Measurements from ENCODE around the gene ANTXR1. TPM values are rescaled to one million over a fixed set of nuclear protein-coding genes. Genes with fewer than 3 reads are reported as not detected.

The ANTXR1 gene
- total RNA-seq, 1 donor from 2014 or later, result 35.5 TPM

GRCh38 chr2:68993660-68994059, 19.3 kb upstream of the ANTXR1 start:
- Histone ChIP-seq H3K27me3 (ENCODE audit: control insufficient read depth, insufficient read depth, low read length) (no peaks in the 10 kb centered on the region), H3K4me3 (ENCODE audit: low read depth, low read length) (no peak overlapping the region), H3K36me3 (ENCODE audit: control insufficient read depth, insufficient read depth, low read length) (no peaks in the 10 kb centered on the region)
- DNase-seq (ENCODE audit: low read depth), result no peak
- TF ChIP-seq, protein P1, sequence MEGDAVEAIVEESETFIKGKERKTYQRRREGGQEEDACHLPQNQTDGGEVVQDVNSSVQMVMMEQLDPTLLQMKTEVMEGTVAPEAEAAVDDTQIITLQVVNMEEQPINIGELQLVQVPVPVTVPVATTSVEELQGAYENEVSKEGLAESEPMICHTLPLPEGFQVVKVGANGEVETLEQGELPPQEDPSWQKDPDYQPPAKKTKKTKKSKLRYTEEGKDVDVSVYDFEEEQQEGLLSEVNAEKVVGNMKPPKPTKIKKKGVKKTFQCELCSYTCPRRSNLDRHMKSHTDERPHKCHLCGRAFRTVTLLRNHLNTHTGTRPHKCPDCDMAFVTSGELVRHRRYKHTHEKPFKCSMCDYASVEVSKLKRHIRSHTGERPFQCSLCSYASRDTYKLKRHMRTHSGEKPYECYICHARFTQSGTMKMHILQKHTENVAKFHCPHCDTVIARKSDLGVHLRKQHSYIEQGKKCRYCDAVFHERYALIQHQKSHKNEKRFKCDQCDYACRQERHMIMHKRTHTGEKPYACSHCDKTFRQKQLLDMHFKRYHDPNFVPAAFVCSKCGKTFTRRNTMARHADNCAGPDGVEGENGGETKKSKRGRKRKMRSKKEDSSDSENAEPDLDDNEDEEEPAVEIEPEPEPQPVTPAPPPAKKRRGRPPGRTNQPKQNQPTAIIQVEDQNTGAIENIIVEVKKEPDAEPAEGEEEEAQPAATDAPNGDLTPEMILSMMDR (IDR thresholded peaks at IDR 0.05; ENCODE audit: insufficient read depth, low read length, poor library complexity, severe bottlenecking), result no peak

DNA sequence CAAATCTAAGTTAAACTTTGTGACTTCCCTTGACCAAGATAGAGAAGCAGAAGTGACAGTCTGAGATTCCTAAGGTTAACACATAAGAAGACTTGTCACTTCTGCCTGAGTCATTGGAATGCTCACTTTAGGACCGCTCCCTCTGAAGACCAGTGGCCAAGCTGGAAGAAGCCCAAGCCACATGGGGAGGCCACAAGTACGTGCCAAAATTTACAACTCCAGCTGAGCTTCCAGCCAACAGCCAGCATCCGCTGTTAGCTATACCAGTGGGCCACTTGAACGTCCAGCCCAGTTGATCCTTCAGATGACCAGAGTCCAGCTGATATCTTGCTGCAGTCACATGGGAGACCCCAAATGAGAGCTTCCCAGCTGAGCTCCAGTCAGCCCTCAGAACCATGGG, 18.1 kb upstream of the ANTXR1 start:
- no peak overlapping the region for H3K4me3 ChIP-seq (ENCODE audit: low read depth, low read length)
- no peaks in the 10 kb centered on the region for H3K27me3 ChIP-seq (ENCODE audit: control insufficient read depth, insufficient read depth, low read length)
- no peak for DNase-seq (ENCODE audit: low read depth)
- H3K36me3 ChIP-seq (ENCODE audit: control insufficient read depth, insufficient read depth, low read length), result no peaks in the 10 kb centered on the region
- TF ChIP-seq, protein P1 (IDR thresholded peaks at IDR 0.05; ENCODE audit: insufficient read depth, low read length, poor library complexity, severe bottlenecking), result no peak

- DNase-seq (ENCODE audit: low read depth), result no peak
These were observed 17.1 kb upstream of the ANTXR1 start for GRCh38 chr2:68995916-68996315.

DNA sequence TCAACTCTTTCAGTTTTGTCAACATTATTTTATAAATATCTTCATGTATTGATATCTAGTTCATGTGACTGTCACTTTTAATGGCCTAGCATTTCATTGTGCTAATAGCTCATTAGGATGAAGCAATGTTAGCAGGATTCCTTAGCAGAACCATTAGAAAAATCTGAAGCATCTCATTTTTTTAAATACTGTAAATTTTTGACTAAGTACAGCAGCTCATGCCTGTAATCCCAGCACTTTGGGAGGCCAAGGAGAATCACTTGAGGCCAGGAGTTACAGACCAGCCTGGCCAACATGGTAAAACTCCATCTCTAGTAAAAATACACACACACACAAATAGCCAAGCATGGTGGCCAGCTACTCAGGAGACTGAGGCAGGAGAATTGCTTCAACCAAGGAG, 15.6 kb upstream of the ANTXR1 start:
- H3K36me3 ChIP-seq (ENCODE audit: control insufficient read depth, insufficient read depth, low read length), result no peaks in the 10 kb centered on the region
- H3K27me3 ChIP-seq (ENCODE audit: control insufficient read depth, insufficient read depth, low read length), result no peaks in the 10 kb centered on the region
- TF ChIP-seq, protein P1 (IDR thresholded peaks at IDR 0.05; ENCODE audit: insufficient read depth, low read length, poor library complexity, severe bottlenecking), result no peak
- H3K4me3 ChIP-seq (ENCODE audit: low read depth, low read length), result no peak overlapping the region
- no peak for DNase-seq (ENCODE audit: low read depth)

More at GRCh38 chr2:68995916-68996315, 17.1 kb upstream of the ANTXR1 start:
- TF ChIP-seq, protein P1 (IDR thresholded peaks at IDR 0.05; ENCODE audit: insufficient read depth, low read length, poor library complexity, severe bottlenecking), result no peak
- Histone ChIP-seq H3K27me3 (ENCODE audit: control insufficient read depth, insufficient read depth, low read length) (no peaks in the 10 kb centered on the region), H3K4me3 (ENCODE audit: low read depth, low read length) (no peak overlapping the region), H3K36me3 (ENCODE audit: control insufficient read depth, insufficient read depth, low read length) (no peaks in the 10 kb centered on the region)

- no peak overlapping the region for H3K4me3 ChIP-seq (ENCODE audit: low read depth, low read length)
- H3K27me3 ChIP-seq (ENCODE audit: control insufficient read depth, insufficient read depth, low read length), result no peaks in the 10 kb centered on the region
- TF ChIP-seq, protein P1 (IDR thresholded peaks at IDR 0.05; ENCODE audit: insufficient read depth, low read length, poor library complexity, severe bottlenecking), result no peak
- DNase-seq (ENCODE audit: low read depth), result no peak
- no peaks in the 10 kb centered on the region for H3K36me3 ChIP-seq (ENCODE audit: control insufficient read depth, insufficient read depth, low read length)
These were observed 11.1 kb upstream of the ANTXR1 start for GRCh38 chr2:69001879-69002278.

DNA sequence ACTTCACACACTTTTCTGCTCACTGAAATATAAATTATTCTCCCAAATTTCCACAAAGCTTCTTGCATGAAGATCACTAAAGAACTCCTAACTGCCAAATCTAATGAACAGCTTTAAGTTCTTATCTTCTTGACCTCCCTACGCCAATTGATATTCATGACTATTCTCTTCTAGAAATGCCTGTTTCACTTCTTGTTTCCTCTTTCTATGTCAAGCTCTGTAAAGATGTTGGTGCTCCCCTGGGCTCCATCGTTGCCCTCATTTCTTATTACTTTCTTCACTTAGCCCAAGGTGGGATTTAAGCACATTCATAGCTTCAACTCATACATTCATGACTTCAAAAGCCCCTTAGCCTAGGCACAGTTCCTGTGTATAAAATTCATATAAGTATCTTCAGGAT, 9.2 kb upstream of the ANTXR1 start:
- no peaks in the 10 kb centered on the region for H3K27me3 ChIP-seq (ENCODE audit: control insufficient read depth, insufficient read depth, low read length)
- H3K36me3 ChIP-seq (ENCODE audit: control insufficient read depth, insufficient read depth, low read length), result no peaks in the 10 kb centered on the region
- no peak overlapping the region for H3K4me3 ChIP-seq (ENCODE audit: low read depth, low read length)
- TF ChIP-seq, protein P1 (IDR thresholded peaks at IDR 0.05; ENCODE audit: insufficient read depth, low read length, poor library complexity, severe bottlenecking), result no peak
- DNase-seq (ENCODE audit: low read depth), result no peak

All from kidney epithelial cell (primary cell).